A549 (cell line): ENCODE results near the gene KRT73. TPM values are rescaled to one million over a fixed set of nuclear protein-coding genes. Genes with fewer than 3 reads are reported as not detected.

Source experiments
- ATAC-seq, 2 experiments: fragments of 200-7000 bp in 1 of 2; fragments of >200 bp in 1 of 2; cut with Nextera tagmentation in 1 of 2; cut with Tn5 transposase in 1 of 2; 3 replicates each; pipeline versions ENCODE4 v1.8.0 to v1.9.1; 2018 to 2020; ENCODE audit warnings: mild to moderate bottlenecking in 1 of 2, moderate library complexity in 1 of 2
- CTCF ChIA-PET: fragments of 300-600 bp; sonication (Branson Sonifier 250); formaldehyde crosslinking; extraction: SDS; loops from one replicate; lab custom pipeline; 2021; ENCODE audit warnings: antibody characterized with exemption, inconsistent platforms; lab: Yijun Ruan, JAX
- POLR2A ChIA-PET: fragments of 350-600 bp; formaldehyde crosslinking; extraction: SDS; loops from one replicate; lab custom pipeline; 2021; ENCODE audit warnings: antibody characterized with exemption, inconsistent platforms; lab: Yijun Ruan, JAX
- DNase-seq, 2 experiments: peaks; one replicate each; pipeline versions ENCODE4 v3.0.0 to v3.0.0-alpha.2; 2011 to 2016; ENCODE audit warnings: low read depth in 1 of 2, low spot score in 1 of 2
- FAIRE-seq: peaks from 2 replicates; lab custom pipeline; 2011; peaks lifted over from hg19 to GRCh38; lab: Jason Lieb, UNC
- H3K27ac ChIP-seq, 2 experiments: fragments of >200 bp; sonication (Bioruptor Twin); formaldehyde crosslinking; 3 replicates each; pipeline ENCODE4 v1.5.1; 2016 to 2017
- H3K4me1 ChIP-seq: fragments of >200 bp; sonication (Bioruptor Twin); formaldehyde crosslinking; 3 replicates; pipeline ENCODE4 v1.6.1; 2016
- H3K4me2 ChIP-seq: fragments of >200 bp; sonication (Bioruptor Twin); formaldehyde crosslinking; 3 replicates; pipeline ENCODE4 v1.6.1; 2016
- H3K4me3 ChIP-seq: fragments of >200 bp; sonication (Bioruptor Twin); formaldehyde crosslinking; 3 replicates; pipeline ENCODE4 v1.5.1; 2016
- H3K9me3 ChIP-seq: fragments of >200 bp; sonication (Bioruptor Twin); formaldehyde crosslinking; 3 replicates; pipeline ENCODE4 v1.6.1; 2016
- CBX2 ChIP-seq: fragments of 200-600 bp; sonication (generic); IDR thresholded peaks from 2 replicates; pipeline ENCODE4 v1.6.1; 2016; ENCODE audit warnings: low read depth, mild to moderate bottlenecking, borderline replicate concordance
- CBX8 ChIP-seq: fragments of 200-600 bp; sonication (generic); IDR thresholded peaks from 2 replicates; pipeline ENCODE4 v1.6.1; 2016
- CHD4 ChIP-seq: fragments of 200-600 bp; sonication (generic); IDR thresholded peaks from 2 replicates; pipeline ENCODE4 v1.6.1; 2016; ENCODE audit warnings: antibody characterized with exemption, mild to moderate bottlenecking, borderline replicate concordance
- EHMT2 ChIP-seq: fragments of 200-600 bp; sonication (generic); IDR thresholded peaks from 2 replicates; pipeline ENCODE4 v1.6.1; 2016; ENCODE audit warnings: antibody characterized with exemption, low read depth, mild to moderate bottlenecking, moderate library complexity
- ELK1 ChIP-seq: fragments of 150-350 bp; IDR thresholded peaks from 2 replicates; pipeline ENCODE4 v1.6.1; 2014; ENCODE audit warnings: low read depth, mild to moderate bottlenecking, low read length
- FOSL2 ChIP-seq, 2 experiments: fragments of 450-650 bp in 1 of 2; fragments of >200 bp in 1 of 2; sonication (Bioruptor Twin) in 1 of 2; formaldehyde crosslinking; IDR thresholded peaks; 2 replicates each; pipeline versions ENCODE4 v1.5.0 to v1.6.1; 2016 to 2020; ENCODE audit warnings: mild to moderate bottlenecking in 1 of 2, moderate library complexity in 1 of 2
- FOXS1 ChIP-seq: fragments of 250-450 bp; sonication (Bioruptor Pico); IDR thresholded peaks from 2 replicates; pipeline ENCODE4 v1.5.0; 2020; ENCODE audit warnings: mild to moderate bottlenecking, moderate library complexity
- GATA3 ChIP-seq: IDR thresholded peaks from 2 replicates; pipeline ENCODE4 v1.6.1; 2012; ENCODE audit warnings: borderline replicate concordance
- HEYL ChIP-seq: fragments of 250-450 bp; sonication (Bioruptor Pico); IDR thresholded peaks from 2 replicates; pipeline ENCODE4 v1.8.0; 2021; ENCODE audit warnings: mild to moderate bottlenecking, moderate library complexity
- HMGXB4 ChIP-seq: fragments of 250-450 bp; sonication (Bioruptor Pico); IDR thresholded peaks from 2 replicates; pipeline ENCODE4 v1.5.0; 2021; ENCODE audit warnings: mild to moderate bottlenecking, moderate library complexity, borderline replicate concordance
- HOXB13 ChIP-seq: fragments of 250-450 bp; sonication (Bioruptor Pico); IDR thresholded peaks from 2 replicates; pipeline ENCODE4 v1.5.0; 2020; ENCODE audit warnings: low read depth, mild to moderate bottlenecking, moderate library complexity
- JUNB ChIP-seq: fragments of >200 bp; sonication (Bioruptor Twin); formaldehyde crosslinking; IDR thresholded peaks from 2 replicates; pipeline ENCODE4 v1.6.1; 2016
- KDM1A ChIP-seq: fragments of 200-600 bp; sonication (generic); IDR thresholded peaks from 2 replicates; pipeline ENCODE4 v1.6.1; 2016; ENCODE audit warnings: low read depth, mild to moderate bottlenecking
- MAX ChIP-seq: IDR thresholded peaks from 2 replicates; pipeline ENCODE4 v1.6.1; 2012
- MYC ChIP-seq: IDR thresholded peaks from 2 replicates; pipeline ENCODE4 v1.6.1; 2012; ENCODE audit warnings: mild to moderate bottlenecking, inconsistent platforms, low read length, improper control_type of control experiment, borderline replicate concordance
- NFE2L2 ChIP-seq: fragments of 150-350 bp; conservative IDR thresholded peaks from 2 replicates; pipeline ENCODE4 v1.6.1; 2014; ENCODE audit warnings: low read length
- PHF8 ChIP-seq: fragments of 200-600 bp; sonication (generic); IDR thresholded peaks from 2 replicates; pipeline ENCODE4 v1.6.1; 2016; ENCODE audit warnings: low read depth, mild to moderate bottlenecking, antibody characterized with exemption, moderate library complexity, borderline replicate concordance
- POLR2A ChIP-seq: IDR thresholded peaks from 2 replicates; pipeline ENCODE4 v1.6.1; 2012; ENCODE audit warnings: mild to moderate bottlenecking, low read length
- RAD21 ChIP-seq, 2 experiments: fragments of >200 bp in 1 of 2; sonication (Bioruptor Twin) in 1 of 2; formaldehyde crosslinking in 1 of 2; IDR thresholded peaks in 1 of 2; conservative IDR thresholded peaks in 1 of 2; 2 replicates in 1 of 2; 3 replicates in 1 of 2; pipeline ENCODE4 v1.6.1; 2012 to 2018; ENCODE audit warnings: inconsistent platforms in 1 of 2
- RARB ChIP-seq: fragments of 250-450 bp; sonication (Bioruptor Pico); IDR thresholded peaks from 2 replicates; pipeline ENCODE4 v1.8.0; 2021; ENCODE audit warnings: mild to moderate bottlenecking, moderate library complexity
- REST ChIP-seq: fragments of 200-600 bp; sonication (generic); IDR thresholded peaks from 2 replicates; pipeline ENCODE4 v1.6.1; 2016; ENCODE audit warnings: antibody characterized with exemption, mild to moderate bottlenecking, moderate library complexity
- RFX5 ChIP-seq: fragments of 450-650 bp; IDR thresholded peaks from 2 replicates; pipeline ENCODE4 v1.7.1; 2014; ENCODE audit warnings: antibody characterized with exemption, mild to moderate bottlenecking, moderate library complexity
- TFCP2L1 ChIP-seq: fragments of 250-450 bp; sonication (Bioruptor Pico); IDR thresholded peaks from 2 replicates; pipeline ENCODE4 v1.5.0; 2021; ENCODE audit warnings: mild to moderate bottlenecking
- USF2 ChIP-seq: fragments of 450-650 bp; IDR thresholded peaks from 2 replicates; pipeline ENCODE4 v1.6.1; 2014; ENCODE audit warnings: antibody characterized with exemption
- ZNF302 ChIP-seq: fragments of 250-450 bp; sonication (Bioruptor Pico); IDR thresholded peaks from 2 replicates; pipeline ENCODE4 v1.9.0; 2021; ENCODE audit warnings: inconsistent platforms, mild to moderate bottlenecking, moderate library complexity
- ZSCAN20 ChIP-seq: fragments of 250-450 bp; sonication (Bioruptor Pico); IDR thresholded peaks from 2 replicates; pipeline ENCODE4 v1.8.0; 2022; ENCODE audit warnings: mild to moderate bottlenecking, moderate library complexity
- WGBS: methylation state at CpG from one replicate; pipeline ENCODE4 v1.1.6; 2017; ENCODE audit errors: missing lambda C conversion rate; 5-methylcytosine and 5-hydroxymethylcytosine counted together
- polyA plus RNA-seq, 4 experiments: library from polyadenylated mRNA; depleted of rRNA in 3 of 4; stranded (reverse); fragments of >200 nt; fragmentation: RNase III in 1 of 4; extraction: RNeasy Plus Mini Kit Qiagen cat#74134 plus additional on column Dnase treatment in 1 of 4; gene quantifications; 2 replicates in 3 of 4; 3 replicates in 1 of 4; pipeline ENCODE4 v1.2.3, GENCODE V29; 2011 to 2017

Gene KRT73
- polyA plus RNA-seq, 2 of the 4 experiments (the other 2 are of a cell fraction), result not detected

- no peaks in the 10 kb centered on the region for H3K4me1 ChIP-seq
- 86% methylated on average over 10 of the region's 10 CpGs for WGBS
- FAIRE-seq, result no peak
These were observed 47.8 kb downstream of the KRT73 start for GRCh38 chr12:52570511-52570910.

GRCh38 chr12:52568111-52568510 lies 50.2 kb downstream of the KRT73 start:
- CTCF ChIA-PET, result interaction anchor here (1.4 to 2.7 kb wide), 4 partner anchors 10 to 297 kb away, joined by 4 to 15 read pairs (median 7); no protein-coding TSS in a partner anchor
- WGBS, result 82% methylated on average over 12 of the region's 12 CpGs
- no peak for ATAC-seq

More at GRCh38 chr12:52570511-52570910, 47.8 kb downstream of the KRT73 start:
- ATAC-seq, result no peak
- no peak overlapping the region for H3K4me2 ChIP-seq
- TF ChIP-seq POLR2A (no peak), GATA3 (no peak), ELK1 (no peak), RFX5 (no peak), JUNB (no peak), KDM1A (no peak), RAD21 (conservative IDR thresholded peaks at IDR 0.05 in 1 of 2, IDR thresholded peaks at IDR 0.05 in 1 of 2) (no peak)
- TF ChIP-seq, all 56 proteins: peak for 0
- Histone ChIP-seq H3K4me3 (no peak overlapping the region), H3K9me3 (no peaks in the 10 kb centered on the region), H3K27ac (no peak overlapping the region)
- ChIA-PET CTCF (interaction anchor here (1.1 to 2.7 kb wide), 9 partner anchors 8 to 314 kb away, joined by 3 to 15 read pairs (median 6); partner anchors contain the start of gene KRT4), POLR2A (no interaction called here)
- no peak for DNase-seq

GRCh38 chr12:52566847-52567291 lies 51.5 kb downstream of the KRT73 start:
- Histone ChIP-seq H3K9me3 (no peaks in the 10 kb centered on the region), H3K4me3 (no peak overlapping the region), H3K4me1 (no peaks in the 10 kb centered on the region), H3K27ac (no peak overlapping the region), H3K4me2 (no peak overlapping the region)
- ChIA-PET POLR2A (no interaction called here), CTCF (interaction anchor here (0.8 to 2.2 kb wide), 6 partner anchors 11 to 318 kb away, joined by 3 to 7 read pairs (median 4); no protein-coding TSS in a partner anchor)
- FAIRE-seq (no peak), DNase-seq (no peak), ATAC-seq (no peak)
- WGBS, result 88% methylated on average over 8 of the region's 8 CpGs
- no peak for TF ChIP-seq EHMT2
- TF ChIP-seq CBX8, result no peak
- TF ChIP-seq GATA3, result no peak
- TF ChIP-seq REST, result no peak
- no peak for TF ChIP-seq HEYL (CRISPR knock-in tag)
- no peak for TF ChIP-seq USF2
- no peak for TF ChIP-seq CHD4
- no peak for TF ChIP-seq FOXS1 (CRISPR knock-in tag)
- no peak for TF ChIP-seq TFCP2L1
- no peak for TF ChIP-seq CBX2
- TF ChIP-seq RARB, result no peak
- no peak for TF ChIP-seq HOXB13
- no peak for TF ChIP-seq ZSCAN20
- no peak for TF ChIP-seq MYC

More at GRCh38 chr12:52568111-52568510, 50.2 kb downstream of the KRT73 start:
- FAIRE-seq, result no peak
- POLR2A ChIA-PET, result no interaction called here
- TF ChIP-seq CBX2, result no peak
- no peak for TF ChIP-seq CHD4
- no peak for TF ChIP-seq FOXS1 (CRISPR knock-in tag)
- no peak for TF ChIP-seq PHF8
- no peak for TF ChIP-seq HMGXB4 (CRISPR knock-in tag)
- TF ChIP-seq ZNF302 (CRISPR knock-in tag), result no peak
- no peak for TF ChIP-seq TFCP2L1
- TF ChIP-seq MAX, result no peak
- TF ChIP-seq NFE2L2, result no peak
- no peak for TF ChIP-seq FOSL2 (IDR thresholded peaks at IDR 0.05)
- no peak for TF ChIP-seq FOSL2 (CRISPR knock-in tag; IDR thresholded peaks at IDR 0.05)
- Histone ChIP-seq H3K4me2 (no peak overlapping the region), H3K4me3 (no peak overlapping the region), H3K9me3 (no peaks in the 10 kb centered on the region), H3K4me1 (no peaks in the 10 kb centered on the region), H3K27ac (no peak overlapping the region)
- DNase-seq, result no peak
